Adrenal gland (tissue), 19 donors: ENCODE measurements around the gene SNX20. TPM values are rescaled to one million over a fixed set of nuclear protein-coding genes. Genes with fewer than 3 reads are reported as not detected.

Source experiments
- DNase-seq, 7 donors: peaks; one replicate each; pipeline ENCODE4 v3.0.0-alpha.2; 2019 to 2020
- H3K27ac ChIP-seq, 5 donors: fragments of 200-600 bp; sonication (generic) in 4 of 5; 1 replicate in 3 of 5; 2 replicates in 2 of 5; pipeline versions ENCODE4 v1.5.1 to v1.8.0; 2016 to 2020; ENCODE audit warnings: mild to moderate bottlenecking in 1 of 5
- H3K27me3 ChIP-seq: fragments of 200-600 bp; 2 replicates; pipeline ENCODE4 v1.8.0; 2021
- H3K36me3 ChIP-seq, 2 donors: fragments of 200-600 bp; replicated peaks in 1 of 2; 1 replicate in 1 of 2; 2 replicates in 1 of 2; pipeline versions ENCODE4 v1.5.1 to v1.8.0; 2018 to 2022
- H3K4me1 ChIP-seq, 2 donors: fragments of 200-600 bp; replicated peaks in 1 of 2; 1 replicate in 1 of 2; 2 replicates in 1 of 2; pipeline versions ENCODE4 v1.5.1 to v1.8.0; 2018 to 2021
- H3K4me3 ChIP-seq, 4 donors: fragments of 200-600 bp; sonication (generic) in 3 of 4; one replicate each; pipeline ENCODE4 v1.5.1; 2016 to 2018
- H3K9me3 ChIP-seq, 3 donors: fragments of 200-600 bp; sonication (generic) in 1 of 3; replicated peaks in 1 of 3; 1 replicate in 2 of 3; 2 replicates in 1 of 3; pipeline versions ENCODE4 v1.5.1 to v1.8.0; 2016 to 2021
- CTCF ChIP-seq, 6 experiments: fragments of 450-650 bp in 4 of 6; fragments of 200-600 bp in 2 of 6; sonication (generic) in 1 of 6; IDR thresholded peaks; 1 replicate in 5 of 6; 2 replicates in 1 of 6; pipeline versions ENCODE4 v1.5.1 to v1.8.0; 2016 to 2021; ENCODE audit warnings: antibody characterized with exemption in 6 of 6, mild to moderate bottlenecking in 2 of 6, moderate library complexity in 1 of 6
- POLR2A ChIP-seq, 2 donors: fragments of 450-650 bp; IDR thresholded peaks; one replicate each; pipeline ENCODE4 v1.6.1; 2017; ENCODE audit warnings: antibody characterized with exemption in 2 of 2, mild to moderate bottlenecking in 2 of 2, moderate library complexity in 1 of 2
- WGBS, 4 donors: extraction: QIAGEN DNeasy Blood & Tissue Kit in 2 of 4; methylation state at CpG; one replicate each; pipeline versions ENCODE4 v1.1.5 to v1.1.7; 2013 to 2017; 5-methylcytosine and 5-hydroxymethylcytosine counted together
- intact Hi-C, 2 donors: fragments of 100-400 bp; cut with DNase I; formaldehyde crosslinking; loops; one replicate each; pipeline versions ENCODE4 v1.14.1 to v1.15.0; 2022 to 2023
- long read RNA-seq, 10 donors: library from polyadenylated mRNA in 3 of 10; unstranded in 2 of 10; stranded (forward) in 1 of 10; transcript quantifications; one replicate each; pipeline ENCODE4 v2.0.0 and lab custom pipeline, GENCODE V29; 2021 to 2026
- polyA plus RNA-seq, 3 donors: library from polyadenylated mRNA; stranded (reverse); fragments of 200-250 nt in 2 of 3; fragments of 350-450 nt in 1 of 3; fragmentation: Illumina TruSeq in 1 of 3; extraction: RNeasy Lipid Tissue Mini Kit (QIAGEN cat#74804) in 1 of 3; gene quantifications; one replicate each; pipeline ENCODE4 v1.2.3, GENCODE V29; 2013 to 2014
- total RNA-seq, 9 donors: library from RNA; depleted of rRNA in 4 of 9; stranded (reverse); fragments of >200 nt in 4 of 9; fragments of 120-200 nt in 1 of 9; fragmentation: NEBNext Ultra II Directional in 1 of 9; extraction: Animal tissue kit (Norgen Biotek cat#: 25700) in 1 of 9; gene quantifications; one replicate each; pipeline versions ENCODE4 v1.1.0 to v1.2.4, GENCODE V29; 2013 to 2023
- donor health status: healthy with polysubstance abuse.
- donor health status: Bipolar disorder and iron deficiency.
- donor health status: DM: yes; HTN: yes; CAD: no.
- donor health status: DM: no; HTN: no; CAD: no.
- donor health status: DM: no; HTN: no; CAD: no.
- donor health status: DM: yes; HTN: yes; CAD: no.

SNX20 gene
- total RNA-seq = 1 to 10 TPM in 7 of 9 donors, under 1 TPM in 2; 0.12 to 4.0 (median 2.8) TPM
- polyA plus RNA-seq = 1 to 10 TPM in 2 of 3 donors, under 1 TPM in 1; 0.93 to 3.3 (median 1.0) TPM
- long read RNA-seq, donor 1 = 0 reads
- long read RNA-seq, donor 2, partial matches to known transcripts = 0 of 1 reads
- long read RNA-seq, donor 2, other reads (novel, unspliced or antisense) = 0 of 1 reads
- long read RNA-seq, donor 3 = 0 reads
- long read RNA-seq, donor 4, partial matches to known transcripts = 0 of 1 reads
- long read RNA-seq, donor 4, other reads (novel, unspliced or antisense) = 0 of 1 reads
- long read RNA-seq, donor 5, transcript SNX20-202 (4 exons, 2,904 nt) = major isoform, 10 of 12 reads
- long read RNA-seq, donor 5, partial matches to known transcripts = 0 of 12 reads
- long read RNA-seq, donor 5, other reads (novel, unspliced or antisense) = 1 of 12 reads
- long read RNA-seq, donor 6, partial matches to known transcripts = 0 of 2 reads
- long read RNA-seq, donor 6, other reads (novel, unspliced or antisense) = 0 of 2 reads
- long read RNA-seq, donor 7 = 0 reads
- long read RNA-seq, donor 8 = 0 reads
- long read RNA-seq, donor 9 = 0 reads
- long read RNA-seq, donor 10 = 0 reads

- Histone ChIP-seq H3K4me3 (peak within 1 kb of the TSS in 1 of 4 donors; percentile 26), H3K27ac (peak within 1 kb of the TSS in 1 of 5 donors; percentile 57), H3K9me3 (no peaks in the 10 kb centered on the region), H3K4me1 (no peaks in the 10 kb centered on the region), H3K27me3 (no peaks in the 10 kb centered on the region), H3K36me3 (no peaks in the 10 kb centered on the region)
- intact Hi-C loops = no loop called here
- WGBS, 4 donors = 56 to 68% (median 63%) methylated on average over 4 to 16 of the region's 16 CpGs
- DNase-seq = peak in 3 of 7 donors; percentile 30 to 51 (median 33)
- no peak for TF ChIP-seq CTCF (IDR thresholded peaks at IDR 0.05)
- no peak for TF ChIP-seq POLR2A (IDR thresholded peaks at IDR 0.05)
Measured at GRCh38 chr16:50681021-50681885, at the start of gene SNX20. Gene SNX20 (minus strand): TSS chr16:50681312. CDS start chr16:50677526, 3,786 bp downstream.

GRCh38 chr16:50724306-50724705 is 43.2 kb upstream of the SNX20 start:
- TF ChIP-seq CTCF (IDR thresholded peaks at IDR 0.05) = no peak
- no peak for TF ChIP-seq POLR2A (IDR thresholded peaks at IDR 0.05)
- H3K36me3 ChIP-seq = no peaks in the 10 kb centered on the region
- no peaks in the 10 kb centered on the region for H3K9me3 ChIP-seq
- intact Hi-C loops = no loop called here
- peak in 1 of 7 donors; percentile 13 for DNase-seq
- H3K27ac ChIP-seq = no peak overlapping the region
- H3K4me1 ChIP-seq = no peaks in the 10 kb centered on the region
- H3K4me3 ChIP-seq = no peak overlapping the region
- H3K27me3 ChIP-seq = no peaks in the 10 kb centered on the region

GRCh38 chr16:50722960-50723359 is 41.8 kb upstream of the SNX20 start:
- 75 to 97% (median 89%) methylated on average over 2 of the region's 2 CpGs for WGBS, 4 donors
- H3K9me3 ChIP-seq = no peaks in the 10 kb centered on the region
- H3K27me3 ChIP-seq = no peaks in the 10 kb centered on the region
- H3K36me3 ChIP-seq = no peaks in the 10 kb centered on the region
- TF ChIP-seq CTCF (IDR thresholded peaks at IDR 0.05) = no peak
- DNase-seq = no peak
- H3K27ac ChIP-seq = no peak overlapping the region
- no peak overlapping the region for H3K4me3 ChIP-seq
- intact Hi-C loops = no loop called here
- no peaks in the 10 kb centered on the region for H3K4me1 ChIP-seq

- WGBS, 4 donors = 96 to 100% (median 100%) methylated on average over 1 of the region's 1 CpG
- Histone ChIP-seq H3K9me3 (no peaks in the 10 kb centered on the region), H3K27ac (no peak overlapping the region), H3K36me3 (no peaks in the 10 kb centered on the region), H3K4me3 (no peak overlapping the region), H3K27me3 (no peaks in the 10 kb centered on the region), H3K4me1 (no peaks in the 10 kb centered on the region)
- intact Hi-C loops = no loop called here
- no peak for DNase-seq
- TF ChIP-seq POLR2A (IDR thresholded peaks at IDR 0.05) (no peak), CTCF (IDR thresholded peaks at IDR 0.05) (no peak)
Measured at GRCh38 chr16:50722405-50722737, 41.3 kb upstream of the SNX20 start.
